ENCODE data around the gene LRRC23. TPM values are rescaled to one million over a fixed set of nuclear protein-coding genes. Genes with fewer than 3 reads are reported as not detected.

Gene LRRC23
- total and polyA plus RNA-seq, 2 experiments from 2014 or later, result 4.3 to 4.5 TPM

GRCh38 chr12:6947615-6948014, 43.0 kb downstream of the LRRC23 start:
- Histone ChIP-seq H3K4me1 (ENCODE audit: insufficient read depth) (peaks cover 13% of the 10 kb centered on the region), H3K9me2 (ENCODE audit: insufficient read depth) (no peaks in the 10 kb centered on the region), H3K4me3 (no peak overlapping the region), H3K27ac (no peak overlapping the region), H3K4me2 (ENCODE audit: unreplicated experiment) (no peak overlapping the region), H3K79me2 (ENCODE audit: insufficient read depth) (peaks cover 11% of the 10 kb centered on the region; the same call in 1 of the 2 replicates), H3K36me3 (ENCODE audit: low read depth) (no peaks in the 10 kb centered on the region), H3K27me3 (replicated peaks; ENCODE audit: insufficient read depth) (no peaks in the 10 kb centered on the region), H3K9me3 (ENCODE audit: low read depth) (no peaks in the 10 kb centered on the region), H2AFZ (no peak overlapping the region), H3F3A (ENCODE audit: insufficient read depth) (peaks cover 22% of the 10 kb centered on the region), H3K9ac (no peak overlapping the region), H4K20me1 (ENCODE audit: insufficient read depth) (no peaks in the 10 kb centered on the region)
- no peak for TF ChIP-seq EZH2 (IDR thresholded peaks at IDR 0.05; ENCODE audit: insufficient read depth, poor library complexity, severe bottlenecking)
- TF ChIP-seq EZH2phosphoT487 (IDR thresholded peaks at IDR 0.05; ENCODE audit: insufficient read depth, low read depth), result no peak
- 74 to 85% methylated on average over 8 of the region's 8 CpGs for whole genome bisulfite sequencing, 2 experiments (ENCODE audit: low coverage in 1 of 2, low lambda C conversion rate in 2 of 2, missing lambda C conversion rate in 2 of 2)
- DNase-seq, result no peak
- in situ Hi-C loops (cut with MboI), result loop anchor here (10.0 kb wide), 1 partner anchor 167 kb away; no protein-coding TSS in a partner anchor

- Histone ChIP-seq H2AFZ (no peak overlapping the region), H4K20me1 (ENCODE audit: insufficient read depth) (no peaks in the 10 kb centered on the region), H3K9me3 (ENCODE audit: low read depth) (no peaks in the 10 kb centered on the region), H3K36me3 (ENCODE audit: low read depth) (no peaks in the 10 kb centered on the region), H3K27me3 (replicated peaks; ENCODE audit: insufficient read depth) (no peaks in the 10 kb centered on the region), H3K79me2 (ENCODE audit: insufficient read depth) (peaks cover 11% of the 10 kb centered on the region; the same call in 1 of the 2 replicates), H3K9me2 (ENCODE audit: insufficient read depth) (no peaks in the 10 kb centered on the region), H3K4me3 (no peak overlapping the region), H3K4me1 (ENCODE audit: insufficient read depth) (peaks cover 6% of the 10 kb centered on the region; the same call in 1 of the 2 replicates), H3K9ac (no peak overlapping the region), H3K4me2 (ENCODE audit: unreplicated experiment) (no peak overlapping the region), H3K27ac (no peak overlapping the region), H3F3A (ENCODE audit: insufficient read depth) (peaks cover 8% of the 10 kb centered on the region; the same call in 1 of the 2 replicates)
- in situ Hi-C loops (cut with MboI), result loop anchor here (10.0 kb wide), 1 partner anchor 166 kb away; no protein-coding TSS in a partner anchor
- WGBS, 2 experiments (ENCODE audit: low coverage in 1 of 2, low lambda C conversion rate in 2 of 2, missing lambda C conversion rate in 2 of 2), result 85 to 88% methylated on average over 14 to 15 of the region's 15 CpGs
- TF ChIP-seq EZH2phosphoT487 (IDR thresholded peaks at IDR 0.05; ENCODE audit: insufficient read depth, low read depth) (no peak), EZH2 (IDR thresholded peaks at IDR 0.05; ENCODE audit: insufficient read depth, poor library complexity, severe bottlenecking) (no peak)
- DNase-seq, result no peak
Observed at GRCh38 chr12:6948873-6949594, 44.4 kb downstream of the LRRC23 start.

GRCh38 chr12:6950401-6950801, 45.8 kb downstream of the LRRC23 start:
- WGBS, 2 experiments (ENCODE audit: low coverage in 1 of 2, low lambda C conversion rate in 2 of 2, missing lambda C conversion rate in 2 of 2), result 91 to 100% methylated on average over 1 of the region's 1 CpG
- in situ Hi-C loops (cut with MboI), result no loop called here

GRCh38 chr12:6950811-6951540, 46.4 kb downstream of the LRRC23 start, which contains the start of gene PTPN6:
PTPN6 (plus strand) TSS chr12:6951356; CDS start chr12:6951513, 157 bp downstream.
- Histone ChIP-seq H3K9me2 (ENCODE audit: insufficient read depth) (no peaks in the 10 kb centered on the region), H3K9me3 (ENCODE audit: low read depth) (no peaks in the 10 kb centered on the region), H3K36me3 (ENCODE audit: low read depth) (no peaks in the 10 kb centered on the region), H3K27ac (no peak within 1 kb of the TSS), H3K79me2 (ENCODE audit: insufficient read depth) (no peaks in the 10 kb centered on the region), H2AFZ (no peak within 1 kb of the TSS), H3F3A (ENCODE audit: insufficient read depth) (no peaks in the 10 kb centered on the region), H3K4me1 (ENCODE audit: insufficient read depth) (no peaks in the 10 kb centered on the region), H3K4me3 (no peak within 1 kb of the TSS), H4K20me1 (ENCODE audit: insufficient read depth) (no peaks in the 10 kb centered on the region), H3K9ac (no peak within 1 kb of the TSS), H3K27me3 (replicated peaks; ENCODE audit: insufficient read depth) (no peaks in the 10 kb centered on the region), H3K4me2 (ENCODE audit: unreplicated experiment) (no peak within 1 kb of the TSS)
- DNase-seq, result no peak
- no peak for TF ChIP-seq EZH2phosphoT487 (IDR thresholded peaks at IDR 0.05; ENCODE audit: insufficient read depth, low read depth)
- no peak for TF ChIP-seq EZH2 (IDR thresholded peaks at IDR 0.05; ENCODE audit: insufficient read depth, poor library complexity, severe bottlenecking)
- in situ Hi-C loops (cut with MboI), result no loop called here
- 75 to 76% methylated on average over 21 to 25 of the region's 25 CpGs for WGBS, 2 experiments (ENCODE audit: low coverage in 1 of 2, low lambda C conversion rate in 2 of 2, missing lambda C conversion rate in 2 of 2)

More at GRCh38 chr12:6950401-6950801, 45.8 kb downstream of the LRRC23 start:
- H3K4me1 ChIP-seq (ENCODE audit: insufficient read depth), result no peaks in the 10 kb centered on the region
- H3K36me3 ChIP-seq (ENCODE audit: low read depth), result no peaks in the 10 kb centered on the region
- no peak for DNase-seq
- H3F3A ChIP-seq (ENCODE audit: insufficient read depth), result peaks cover under 1% of the 10 kb centered on the region; the same call in 1 of the 2 replicates
- no peak overlapping the region for H3K4me2 ChIP-seq (ENCODE audit: unreplicated experiment)
- H3K4me3 ChIP-seq, result no peak overlapping the region
- H3K9ac ChIP-seq, result no peak overlapping the region
- H3K9me2 ChIP-seq (ENCODE audit: insufficient read depth), result no peaks in the 10 kb centered on the region
- no peak for TF ChIP-seq EZH2 (IDR thresholded peaks at IDR 0.05; ENCODE audit: insufficient read depth, poor library complexity, severe bottlenecking)
- no peak for TF ChIP-seq EZH2phosphoT487 (IDR thresholded peaks at IDR 0.05; ENCODE audit: insufficient read depth, low read depth)
- H3K27me3 ChIP-seq (replicated peaks; ENCODE audit: insufficient read depth), result no peaks in the 10 kb centered on the region
- peaks cover 4% of the 10 kb centered on the region; the same call in 1 of the 2 replicates for H3K79me2 ChIP-seq (ENCODE audit: insufficient read depth)
- H2AFZ ChIP-seq, result no peak overlapping the region
- no peaks in the 10 kb centered on the region for H3K9me3 ChIP-seq (ENCODE audit: low read depth)
- no peak overlapping the region for H3K27ac ChIP-seq
- no peaks in the 10 kb centered on the region for H4K20me1 ChIP-seq (ENCODE audit: insufficient read depth)

Data from GM23248 (cell line).